Peyer's patch (tissue), 4 donors: ENCODE data around the gene ZBTB7C. TPM values are rescaled to one million over a fixed set of nuclear protein-coding genes. Genes with fewer than 3 reads are reported as not detected.

Source experiments
- DNase-seq, 3 donors: peaks; one replicate each; pipeline ENCODE4 v3.0.0-alpha.2; 2017 to 2019
- H3K27ac ChIP-seq, 4 donors: fragments of 200-600 bp; sonication (generic); one replicate each; pipeline ENCODE4 v1.5.1; 2016 to 2019
- H3K27me3 ChIP-seq, 2 donors: fragments of 200-600 bp; sonication (generic); one replicate each; pipeline ENCODE4 v1.5.1; 2019
- H3K36me3 ChIP-seq, 3 donors: fragments of 200-600 bp; sonication (generic); one replicate each; pipeline ENCODE4 v1.5.1; 2016 to 2019
- H3K4me1 ChIP-seq, 4 donors: fragments of 200-600 bp; sonication (generic); one replicate each; pipeline ENCODE4 v1.5.1; 2016 to 2019
- H3K4me3 ChIP-seq, 4 donors: fragments of 200-600 bp; sonication (generic); 1 replicate in 3 of 4; 2 replicates in 1 of 4; pipeline ENCODE4 v1.5.1; 2016 to 2019; ENCODE audit warnings: mild to moderate bottlenecking in 1 of 4
- H3K9me3 ChIP-seq, 4 donors: fragments of 200-600 bp; sonication (generic); one replicate each; pipeline ENCODE4 v1.5.1; 2016 to 2019; ENCODE audit warnings: mild to moderate bottlenecking in 1 of 4
- POLR2A ChIP-seq, 2 donors: fragments of 450-650 bp; IDR thresholded peaks; one replicate each; pipeline ENCODE4 v1.5.1; 2017; ENCODE audit warnings: antibody characterized with exemption in 2 of 2, mild to moderate bottlenecking in 2 of 2, moderate library complexity in 2 of 2
- total RNA-seq, 4 donors: library from RNA; depleted of rRNA; stranded (reverse); fragments of >200 nt; gene quantifications; one replicate each; pipeline ENCODE4 v1.1.0, GENCODE V29; 2016
- TF ChIP-seq, protein P1 (sequence below), 6 experiments: fragments of 450-650 bp in 4 of 6; fragments of 200-600 bp in 2 of 6; sonication (generic) in 1 of 6; IDR thresholded peaks; one replicate each; pipeline ENCODE4 v1.5.1; 2017 to 2019; ENCODE audit warnings: antibody characterized with exemption in 6 of 6, mild to moderate bottlenecking in 3 of 6, moderate library complexity in 1 of 6

The ZBTB7C gene
- total RNA-seq, 4 donors from 2014 or later: 10.5 to 15.7 (median 14.2) TPM

- DNase-seq: peak in 1 of 3 donors; percentile 74
- Histone ChIP-seq H3K4me1 (no peaks in the 10 kb centered on the region), H3K36me3 (no peaks in the 10 kb centered on the region), H3K9me3 (no peaks in the 10 kb centered on the region), H3K4me3 (no peak overlapping the region), H3K27me3 (no peaks in the 10 kb centered on the region), H3K27ac (no peak overlapping the region)
- TF ChIP-seq, protein P1, sequence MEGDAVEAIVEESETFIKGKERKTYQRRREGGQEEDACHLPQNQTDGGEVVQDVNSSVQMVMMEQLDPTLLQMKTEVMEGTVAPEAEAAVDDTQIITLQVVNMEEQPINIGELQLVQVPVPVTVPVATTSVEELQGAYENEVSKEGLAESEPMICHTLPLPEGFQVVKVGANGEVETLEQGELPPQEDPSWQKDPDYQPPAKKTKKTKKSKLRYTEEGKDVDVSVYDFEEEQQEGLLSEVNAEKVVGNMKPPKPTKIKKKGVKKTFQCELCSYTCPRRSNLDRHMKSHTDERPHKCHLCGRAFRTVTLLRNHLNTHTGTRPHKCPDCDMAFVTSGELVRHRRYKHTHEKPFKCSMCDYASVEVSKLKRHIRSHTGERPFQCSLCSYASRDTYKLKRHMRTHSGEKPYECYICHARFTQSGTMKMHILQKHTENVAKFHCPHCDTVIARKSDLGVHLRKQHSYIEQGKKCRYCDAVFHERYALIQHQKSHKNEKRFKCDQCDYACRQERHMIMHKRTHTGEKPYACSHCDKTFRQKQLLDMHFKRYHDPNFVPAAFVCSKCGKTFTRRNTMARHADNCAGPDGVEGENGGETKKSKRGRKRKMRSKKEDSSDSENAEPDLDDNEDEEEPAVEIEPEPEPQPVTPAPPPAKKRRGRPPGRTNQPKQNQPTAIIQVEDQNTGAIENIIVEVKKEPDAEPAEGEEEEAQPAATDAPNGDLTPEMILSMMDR (IDR thresholded peaks at IDR 0.05): peak in 4 of 6 experiments; percentile 52 to 86 (median 83)
- no peak for TF ChIP-seq POLR2A (IDR thresholded peaks at IDR 0.05)
These were observed 378.3 kb downstream of the ZBTB7C start for GRCh38 chr18:48030616-48031480.

- Histone ChIP-seq H3K4me1 (no peaks in the 10 kb centered on the region), H3K9me3 (no peaks in the 10 kb centered on the region), H3K27me3 (no peaks in the 10 kb centered on the region), H3K4me3 (no peak overlapping the region), H3K27ac (no peak overlapping the region), H3K36me3 (no peaks in the 10 kb centered on the region)
- DNase-seq: no peak
- TF ChIP-seq, protein P1 (IDR thresholded peaks at IDR 0.05): no peak
These were observed 379.7 kb downstream of the ZBTB7C start for GRCh38 chr18:48029296-48029986.

DNA sequence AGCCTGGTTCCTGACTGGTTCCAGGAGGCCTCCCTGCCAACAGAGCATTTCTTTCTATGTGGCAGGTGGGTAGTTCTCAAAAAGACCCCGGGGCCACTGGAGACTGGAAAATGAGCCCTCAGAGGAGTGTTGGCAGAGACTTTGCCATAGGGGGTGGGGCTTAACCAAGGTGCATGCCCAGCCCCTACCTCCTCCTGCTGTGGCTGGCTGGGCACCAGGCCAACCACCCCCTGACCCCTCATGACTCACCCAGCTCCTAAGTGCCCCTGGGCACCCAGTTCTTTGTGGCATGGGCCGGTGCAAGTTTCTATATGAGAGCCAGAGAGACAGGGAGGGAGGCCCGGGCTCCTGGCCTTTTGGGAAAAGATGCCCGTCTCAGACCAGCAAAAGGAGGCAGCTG lies 380.5 kb downstream of the ZBTB7C start:
- H3K27ac ChIP-seq: no peak overlapping the region

DNA sequence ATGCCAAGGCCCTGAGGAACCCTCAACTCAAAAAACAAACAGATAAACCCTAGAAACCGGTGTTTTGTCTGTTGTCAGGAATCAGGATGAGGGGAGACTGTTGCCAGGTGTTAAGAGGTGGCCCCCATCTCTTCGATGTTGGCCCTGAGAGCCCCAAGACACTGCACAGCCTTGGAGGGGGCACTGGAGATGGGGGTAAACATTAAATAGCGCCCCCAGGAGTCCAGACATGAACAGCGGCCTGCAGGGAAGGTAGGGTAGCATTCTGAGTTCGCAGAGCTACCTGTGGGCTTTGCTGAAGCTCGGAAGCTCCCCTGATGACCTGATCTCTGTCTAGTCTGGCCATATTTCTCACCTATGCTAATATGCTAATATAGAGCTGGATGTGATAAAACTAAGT lies 381.1 kb downstream of the ZBTB7C start:
- no peaks in the 10 kb centered on the region for H3K27me3 ChIP-seq
- no peaks in the 10 kb centered on the region for H3K9me3 ChIP-seq
- no peak overlapping the region for H3K27ac ChIP-seq
- no peaks in the 10 kb centered on the region for H3K4me1 ChIP-seq
- no peaks in the 10 kb centered on the region for H3K36me3 ChIP-seq
- TF ChIP-seq, protein P1 (IDR thresholded peaks at IDR 0.05): no peak
- no peak for TF ChIP-seq POLR2A (IDR thresholded peaks at IDR 0.05)
- no peak overlapping the region for H3K4me3 ChIP-seq
- no peak for DNase-seq

More for the DNA sequence above, 380.5 kb downstream of the ZBTB7C start:
- Histone ChIP-seq H3K36me3 (no peaks in the 10 kb centered on the region), H3K4me1 (no peaks in the 10 kb centered on the region), H3K4me3 (no peak overlapping the region), H3K27me3 (no peaks in the 10 kb centered on the region), H3K9me3 (no peaks in the 10 kb centered on the region)
- TF ChIP-seq, protein P1 (IDR thresholded peaks at IDR 0.05): no peak
- TF ChIP-seq POLR2A (IDR thresholded peaks at IDR 0.05): no peak
- peak in 1 of 3 donors; percentile 66 for DNase-seq

DNA sequence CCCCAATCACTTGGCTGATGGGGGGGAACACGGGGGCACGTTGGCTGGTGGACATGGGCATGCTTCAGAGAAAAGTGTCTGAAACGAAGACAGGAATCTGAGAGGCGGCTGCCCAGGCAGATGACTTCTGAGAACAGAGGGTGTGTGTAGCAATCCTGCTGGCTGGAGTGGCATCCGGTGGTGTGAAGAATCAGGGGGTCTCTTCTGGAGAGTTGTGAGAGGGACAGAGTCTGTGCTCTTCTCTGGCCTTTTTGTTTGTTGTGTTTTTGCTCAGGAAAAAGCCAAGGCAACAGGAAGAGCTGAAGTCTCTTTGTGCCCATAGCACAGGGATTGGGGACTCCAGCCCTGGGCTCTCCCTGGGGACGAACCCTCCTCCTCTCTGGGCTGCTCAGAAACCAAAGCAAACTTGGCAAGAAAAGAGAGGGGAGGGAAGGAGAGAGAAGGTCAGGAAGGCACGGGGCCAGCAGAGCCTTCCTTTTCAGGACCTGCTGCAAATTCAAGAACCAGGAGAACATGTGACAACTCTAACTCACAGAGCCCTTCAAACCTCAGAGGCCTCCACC lies 381.7 kb downstream of the ZBTB7C start:
- DNase-seq: no peak
- Histone ChIP-seq H3K27ac (no peak overlapping the region), H3K36me3 (no peaks in the 10 kb centered on the region), H3K4me3 (no peak overlapping the region), H3K9me3 (no peaks in the 10 kb centered on the region), H3K4me1 (no peaks in the 10 kb centered on the region), H3K27me3 (no peaks in the 10 kb centered on the region)
- TF ChIP-seq, protein P1 (IDR thresholded peaks at IDR 0.05): no peak
- no peak for TF ChIP-seq POLR2A (IDR thresholded peaks at IDR 0.05)
